ENCODE results near the gene MARK3.

Gene MARK3

GRCh38 chr14:103385152-103385928 lies at the start of gene MARK3:
Gene MARK3, plus strand, starts transcription at chr14:103385415. Its CDS starts 615 bp downstream, at chr14:103386030.
- Mint-ChIP-seq H3K4me3 (peak within 1 kb of the TSS; percentile 99), H3K36me3 (ENCODE audit: low read depth) (peaks cover 8% of the 10 kb centered on the region), H3K27ac (peak within 1 kb of the TSS; percentile 97), H3K9me3 (no peaks in the 10 kb centered on the region), H3K4me1 (ENCODE audit: low read depth) (peaks cover 35% of the 10 kb centered on the region), H3K27me3 (ENCODE audit: low read depth) (peaks cover 10% of the 10 kb centered on the region)

GRCh38 chr14:103336191-103336590 lies 49.0 kb upstream of the MARK3 start:
- no peaks in the 10 kb centered on the region for H3K9me3 Mint-ChIP-seq
- H3K4me3 Mint-ChIP-seq, result peak overlapping the region; percentile 90
- no peaks in the 10 kb centered on the region for H3K27me3 Mint-ChIP-seq (ENCODE audit: low read depth)
- H3K4me1 Mint-ChIP-seq (ENCODE audit: low read depth), result peaks cover 28% of the 10 kb centered on the region
- H3K27ac Mint-ChIP-seq, result no peak overlapping the region
- peaks cover 61% of the 10 kb centered on the region for H3K36me3 Mint-ChIP-seq (ENCODE audit: low read depth)

- Mint-ChIP-seq H3K4me3 (no peak overlapping the region), H3K9me3 (no peaks in the 10 kb centered on the region), H3K4me1 (ENCODE audit: low read depth) (peaks cover 28% of the 10 kb centered on the region), H3K27me3 (ENCODE audit: low read depth) (no peaks in the 10 kb centered on the region), H3K27ac (no peak overlapping the region), H3K36me3 (ENCODE audit: low read depth) (peaks cover 74% of the 10 kb centered on the region)
Observed at GRCh38 chr14:103337794-103338193, 47.4 kb upstream of the MARK3 start.

- Mint-ChIP-seq H3K4me1 (ENCODE audit: low read depth) (peaks cover 30% of the 10 kb centered on the region), H3K36me3 (ENCODE audit: low read depth) (peaks cover 86% of the 10 kb centered on the region), H3K9me3 (no peaks in the 10 kb centered on the region), H3K4me3 (no peak overlapping the region), H3K27ac (no peak overlapping the region), H3K27me3 (ENCODE audit: low read depth) (no peaks in the 10 kb centered on the region)
Observed at GRCh38 chr14:103339561-103339960, 45.7 kb upstream of the MARK3 start.

GRCh38 chr14:103340480-103341212 lies 44.6 kb upstream of the MARK3 start:
- H3K27me3 Mint-ChIP-seq (ENCODE audit: low read depth), result no peaks in the 10 kb centered on the region
- no peaks in the 10 kb centered on the region for H3K9me3 Mint-ChIP-seq
- peaks cover 80% of the 10 kb centered on the region for H3K36me3 Mint-ChIP-seq (ENCODE audit: low read depth)
- H3K4me1 Mint-ChIP-seq (ENCODE audit: low read depth), result peaks cover 26% of the 10 kb centered on the region
- H3K4me3 Mint-ChIP-seq, result no peak overlapping the region
- H3K27ac Mint-ChIP-seq, result no peak overlapping the region

- Mint-ChIP-seq H3K27ac (no peak overlapping the region), H3K4me1 (ENCODE audit: low read depth) (peaks cover 20% of the 10 kb centered on the region), H3K27me3 (ENCODE audit: low read depth) (no peaks in the 10 kb centered on the region), H3K9me3 (no peaks in the 10 kb centered on the region), H3K4me3 (no peak overlapping the region), H3K36me3 (ENCODE audit: low read depth) (peaks cover 73% of the 10 kb centered on the region)
Observed at GRCh38 chr14:103341250-103342129, 43.7 kb upstream of the MARK3 start.

- H3K9me3 Mint-ChIP-seq, result no peaks in the 10 kb centered on the region
- H3K27me3 Mint-ChIP-seq (ENCODE audit: low read depth), result no peaks in the 10 kb centered on the region
- no peak overlapping the region for H3K4me3 Mint-ChIP-seq
- peaks cover 10% of the 10 kb centered on the region for H3K4me1 Mint-ChIP-seq (ENCODE audit: low read depth)
- H3K27ac Mint-ChIP-seq, result no peak overlapping the region
- H3K36me3 Mint-ChIP-seq (ENCODE audit: low read depth), result peaks cover 56% of the 10 kb centered on the region
Observed at GRCh38 chr14:103343164-103343879, 41.9 kb upstream of the MARK3 start.

- H3K9me3 Mint-ChIP-seq, result no peaks in the 10 kb centered on the region
- H3K27ac Mint-ChIP-seq, result no peak overlapping the region
- no peaks in the 10 kb centered on the region for H3K27me3 Mint-ChIP-seq (ENCODE audit: low read depth)
- peaks cover 47% of the 10 kb centered on the region for H3K36me3 Mint-ChIP-seq (ENCODE audit: low read depth)
- peaks cover 8% of the 10 kb centered on the region for H3K4me1 Mint-ChIP-seq (ENCODE audit: low read depth)
- no peak overlapping the region for H3K4me3 Mint-ChIP-seq
Observed at GRCh38 chr14:103343905-103344797, 41.1 kb upstream of the MARK3 start.

GRCh38 chr14:103346286-103346685 lies 38.9 kb upstream of the MARK3 start:
- H3K4me1 Mint-ChIP-seq (ENCODE audit: low read depth), result peaks cover 5% of the 10 kb centered on the region
- no peak overlapping the region for H3K27ac Mint-ChIP-seq
- H3K36me3 Mint-ChIP-seq (ENCODE audit: low read depth), result peaks cover 29% of the 10 kb centered on the region
- H3K4me3 Mint-ChIP-seq, result no peak overlapping the region
- no peaks in the 10 kb centered on the region for H3K9me3 Mint-ChIP-seq
- H3K27me3 Mint-ChIP-seq (ENCODE audit: low read depth), result no peaks in the 10 kb centered on the region

GRCh38 chr14:103347091-103347815 lies 38.0 kb upstream of the MARK3 start:
- H3K4me1 Mint-ChIP-seq (ENCODE audit: low read depth), result peaks cover 2% of the 10 kb centered on the region
- H3K27ac Mint-ChIP-seq, result no peak overlapping the region
- no peak overlapping the region for H3K4me3 Mint-ChIP-seq

GRCh38 chr14:103348154-103348553 lies 37.1 kb upstream of the MARK3 start:
- Mint-ChIP-seq H3K4me1 (ENCODE audit: low read depth) (peaks cover under 1% of the 10 kb centered on the region), H3K4me3 (no peak overlapping the region)

More at GRCh38 chr14:103347091-103347815, 38.0 kb upstream of the MARK3 start:
- Mint-ChIP-seq H3K9me3 (no peaks in the 10 kb centered on the region), H3K27me3 (ENCODE audit: low read depth) (peaks cover 2% of the 10 kb centered on the region), H3K36me3 (ENCODE audit: low read depth) (peaks cover 21% of the 10 kb centered on the region)

GRCh38 chr14:103349982-103350381 lies 35.2 kb upstream of the MARK3 start:
- Mint-ChIP-seq H3K9me3 (no peaks in the 10 kb centered on the region), H3K27ac (no peak overlapping the region), H3K4me1 (ENCODE audit: low read depth) (no peaks in the 10 kb centered on the region), H3K27me3 (ENCODE audit: low read depth) (peaks cover 8% of the 10 kb centered on the region), H3K4me3 (no peak overlapping the region), H3K36me3 (ENCODE audit: low read depth) (peaks cover 2% of the 10 kb centered on the region)

More at GRCh38 chr14:103348154-103348553, 37.1 kb upstream of the MARK3 start:
- Mint-ChIP-seq H3K27me3 (ENCODE audit: low read depth) (peaks cover 8% of the 10 kb centered on the region), H3K36me3 (ENCODE audit: low read depth) (peaks cover 14% of the 10 kb centered on the region), H3K27ac (no peak overlapping the region), H3K9me3 (no peaks in the 10 kb centered on the region)
